Spleen (tissue), 11 donors: ENCODE measurements around the gene CDR2. TPM values are rescaled to one million over a fixed set of nuclear protein-coding genes. Genes with fewer than 3 reads are reported as not detected.

Experiments used
- DNase-seq: peaks from one replicate; pipeline ENCODE4 v3.0.0-alpha.2; 2020
- H3K27ac ChIP-seq, 8 donors: fragments of 200-600 bp; sonication (generic) in 7 of 8; 1 replicate in 4 of 8; 2 replicates in 4 of 8; pipeline versions ENCODE4 v1.5.0 to v1.8.0; 2016 to 2021; ENCODE audit warnings: inconsistent platforms in 4 of 8, mild to moderate bottlenecking in 4 of 8, moderate library complexity in 1 of 8
- H3K27me3 ChIP-seq, 7 donors: fragments of 200-600 bp; sonication (generic) in 6 of 7; replicated peaks in 1 of 7; 1 replicate in 4 of 7; 2 replicates in 3 of 7; pipeline versions ENCODE4 v1.5.0 to v1.8.0; 2016 to 2021; ENCODE audit warnings: inconsistent platforms in 3 of 7, mild to moderate bottlenecking in 1 of 7
- H3K36me3 ChIP-seq, 6 donors: fragments of 200-600 bp; sonication (generic) in 5 of 6; 1 replicate in 4 of 6; 2 replicates in 2 of 6; pipeline versions ENCODE4 v1.5.0 to v1.8.0; 2016 to 2021; ENCODE audit warnings: inconsistent platforms in 2 of 6
- H3K4me1 ChIP-seq, 6 donors: fragments of 200-600 bp; sonication (generic) in 5 of 6; 1 replicate in 3 of 6; 2 replicates in 3 of 6; pipeline versions ENCODE4 v1.5.0 to v1.8.0; 2016 to 2021; ENCODE audit warnings: inconsistent platforms in 3 of 6
- H3K4me3 ChIP-seq, 8 donors: fragments of 200-600 bp; sonication (generic) in 7 of 8; 1 replicate in 4 of 8; 2 replicates in 4 of 8; pipeline versions ENCODE4 v1.5.0 to v1.8.0; 2016 to 2021; ENCODE audit warnings: inconsistent platforms in 4 of 8, mild to moderate bottlenecking in 4 of 8, moderate library complexity in 2 of 8
- H3K9me3 ChIP-seq, 8 donors: fragments of 200-600 bp; sonication (generic) in 7 of 8; 1 replicate in 4 of 8; 2 replicates in 4 of 8; pipeline versions ENCODE4 v1.5.0 to v1.8.0; 2016 to 2021; ENCODE audit warnings: inconsistent platforms in 4 of 8
- CTCF ChIP-seq, 11 experiments: fragments of 200-600 bp in 7 of 11; fragments of 450-650 bp in 4 of 11; sonication (generic) in 4 of 11; IDR thresholded peaks in 8 of 11; conservative IDR thresholded peaks in 3 of 11; 1 replicate in 7 of 11; 2 replicates in 4 of 11; pipeline versions ENCODE4 v1.4.0 to v1.8.0; 2016 to 2021; ENCODE audit warnings: antibody characterized with exemption in 11 of 11, inconsistent platforms in 4 of 11, mild to moderate bottlenecking in 1 of 11
- POLR2A ChIP-seq, 3 donors: fragments of 450-650 bp; IDR thresholded peaks; one replicate each; pipeline ENCODE4 v1.5.1; 2017; ENCODE audit warnings: antibody characterized with exemption in 3 of 3, mild to moderate bottlenecking in 1 of 3
- POLR2AphosphoS5 ChIP-seq, 3 donors: sonication (generic); formaldehyde crosslinking; IDR thresholded peaks; one replicate each; pipeline ENCODE4 v1.5.1; 2017; ENCODE audit warnings: antibody characterized with exemption in 3 of 3
- WGBS, 5 donors: extraction: QIAGEN DNeasy Blood & Tissue Kit in 3 of 5; methylation state at CpG; one replicate each; pipeline versions ENCODE4 v1.1.5 to v1.1.7; 2013 to 2018; 5-methylcytosine and 5-hydroxymethylcytosine counted together
- intact Hi-C: fragments of 100-400 bp; cut with DNase I; formaldehyde crosslinking; loops from one replicate; pipeline ENCODE4 v1.15.0; 2023; ENCODE audit warnings: low total_unique reads
- polyA plus RNA-seq, 3 donors: library from polyadenylated mRNA; stranded (reverse); fragments of 200-250 nt; gene quantifications; one replicate each; pipeline ENCODE4 v1.2.1, GENCODE V29; 2013
- total RNA-seq, 7 donors: library from RNA; depleted of rRNA in 3 of 7; stranded (reverse); fragments of >200 nt in 3 of 7; fragmentation: NEBNext Ultra II Directional in 4 of 7; extraction: Animal tissue kit (Norgen Biotek cat#: 25700) in 4 of 7; gene quantifications; one replicate each; pipeline versions ENCODE4 v1.1.0 to v1.2.1, GENCODE V29; 2016 to 2021
- donor health status: healthy with polysubstance abuse.
- donor health status: DM: no; HTN: no; CAD: no; lungs with moderate emphysema.
- donor health status: DM: no; HTN: no; CAD: no.
- donor health status: Bipolar disorder and iron deficiency.
- donor health status: healthy.
- donor health status: DM: no; HTN: no; CAD: no.
- donor health status: DM: yes; HTN: yes; CAD: no.

CDR2 gene
- total and polyA plus RNA-seq, 10 donors, result 7.7 to 33.4 (median 23.6) TPM

- peaks cover 0 to 4% (median 0%) of the 10 kb centered on the region in 6 donors for H3K4me1 ChIP-seq
- 60 to 77% (median 67%) methylated on average over 9 of the region's 9 CpGs for WGBS, 5 donors
- DNase-seq, result no peak
- TF ChIP-seq POLR2AphosphoS5 (IDR thresholded peaks at IDR 0.05), result peak in 1 of 3 donors; percentile 13
- no peak for TF ChIP-seq POLR2A (IDR thresholded peaks at IDR 0.05)
- no peak overlapping the region for H3K4me3 ChIP-seq
- peaks cover 0 to 69% (median 35%) of the 10 kb centered on the region in 6 donors for H3K36me3 ChIP-seq
- no peaks in the 10 kb centered on the region for H3K27me3 ChIP-seq
- H3K9me3 ChIP-seq, result peaks cover 0 to 3% (median under 1%) of the 10 kb centered on the region in 8 donors
- peak overlapping the region in 2 of 8 donors; percentile 43 to 51 for H3K27ac ChIP-seq
- intact Hi-C loops, result no loop called here
Measured at GRCh38 chr16:22346483-22346882, 27.9 kb downstream of the CDR2 start.

DNA sequence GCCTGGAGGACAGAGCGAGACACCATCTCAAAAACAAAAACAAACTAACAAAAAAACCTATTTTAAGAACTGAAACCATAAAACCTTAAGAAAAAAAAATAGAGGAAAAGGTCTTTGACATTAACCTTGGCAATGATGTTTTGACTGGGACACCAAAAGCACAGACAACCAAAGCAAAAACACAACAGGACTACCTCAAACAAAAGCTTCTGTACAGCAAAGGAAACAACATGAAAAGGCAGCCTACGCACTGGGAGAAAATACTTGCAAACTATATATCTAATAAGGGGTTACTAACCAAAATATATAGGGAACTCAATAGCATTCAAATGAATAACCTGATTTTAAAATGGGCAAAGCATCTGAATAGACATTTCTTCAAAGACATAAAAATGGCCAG lies 32.3 kb downstream of the CDR2 start:
- intact Hi-C loops, result no loop called here
- no peak for DNase-seq
- 86 to 97% (median 91%) methylated on average over 2 of the region's 2 CpGs for WGBS, 5 donors
- Histone ChIP-seq H3K27me3 (no peaks in the 10 kb centered on the region), H3K27ac (no peak overlapping the region), H3K4me1 (peaks cover 0 to 4% (median 0%) of the 10 kb centered on the region in 6 donors), H3K4me3 (no peak overlapping the region), H3K36me3 (peaks cover 0 to 49% (median 7%) of the 10 kb centered on the region in 6 donors), H3K9me3 (peaks cover 1 to 46% (median 37%) of the 10 kb centered on the region in 8 donors)
- no peak for TF ChIP-seq POLR2A (IDR thresholded peaks at IDR 0.05)

DNA sequence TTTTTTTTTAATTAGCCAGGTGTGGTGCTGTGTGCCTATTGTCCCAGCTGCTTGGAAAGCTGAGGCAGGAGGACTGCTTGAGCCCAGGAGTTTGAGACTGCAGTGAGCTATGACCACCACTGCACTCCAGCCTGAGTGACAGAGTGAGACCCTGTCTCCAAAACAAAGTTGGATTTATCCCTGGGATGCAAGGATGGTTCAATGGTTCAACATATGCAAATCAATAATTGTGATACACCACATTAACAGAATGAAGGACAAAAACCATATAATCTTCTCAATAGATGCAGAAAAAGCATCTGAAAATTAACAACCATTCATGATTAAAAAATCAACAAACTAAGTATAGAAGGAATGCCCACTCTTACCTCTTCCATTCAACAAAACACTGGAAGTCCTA lies 33.5 kb downstream of the CDR2 start:
- no peaks in the 10 kb centered on the region for H3K4me1 ChIP-seq
- H3K36me3 ChIP-seq, result peaks cover 0 to 47% (median 4%) of the 10 kb centered on the region in 6 donors
- TF ChIP-seq CTCF (IDR thresholded peaks at IDR 0.05 in 8 of 11, conservative IDR thresholded peaks at IDR 0.05 in 3 of 11), result no peak
- no peak for TF ChIP-seq POLR2A (IDR thresholded peaks at IDR 0.05)
- no peak for TF ChIP-seq POLR2AphosphoS5 (IDR thresholded peaks at IDR 0.05)
- H3K27me3 ChIP-seq, result no peaks in the 10 kb centered on the region
- no peak for DNase-seq
- H3K9me3 ChIP-seq, result peaks cover 8 to 57% (median 49%) of the 10 kb centered on the region in 8 donors
- H3K4me3 ChIP-seq, result no peak overlapping the region
- intact Hi-C loops, result no loop called here
- H3K27ac ChIP-seq, result no peak overlapping the region

- Histone ChIP-seq H3K4me1 (no peaks in the 10 kb centered on the region), H3K4me3 (no peak overlapping the region), H3K36me3 (peaks cover 0 to 62% (median 33%) of the 10 kb centered on the region in 6 donors), H3K27ac (no peak overlapping the region), H3K27me3 (no peaks in the 10 kb centered on the region), H3K9me3 (peaks cover 8 to 62% (median 52%) of the 10 kb centered on the region in 8 donors)
- no peak for DNase-seq
- whole genome bisulfite sequencing, 5 donors, result 92 to 98% (median 96%) methylated on average over 4 of the region's 4 CpGs
- intact Hi-C loops, result no loop called here
- TF ChIP-seq POLR2AphosphoS5 (IDR thresholded peaks at IDR 0.05) (no peak), POLR2A (IDR thresholded peaks at IDR 0.05) (no peak), CTCF (IDR thresholded peaks at IDR 0.05 in 8 of 11, conservative IDR thresholded peaks at IDR 0.05 in 3 of 11) (no peak)
Measured at GRCh38 chr16:22337849-22338635, 36.4 kb downstream of the CDR2 start.

- H3K36me3 ChIP-seq, result peaks cover 0 to 72% (median 41%) of the 10 kb centered on the region in 6 donors
- DNase-seq, result no peak
- no peak overlapping the region for H3K4me3 ChIP-seq
- H3K9me3 ChIP-seq, result peaks cover 8 to 62% (median 52%) of the 10 kb centered on the region in 8 donors
- TF ChIP-seq POLR2AphosphoS5 (IDR thresholded peaks at IDR 0.05) (no peak), POLR2A (IDR thresholded peaks at IDR 0.05) (no peak), CTCF (IDR thresholded peaks at IDR 0.05 in 8 of 11, conservative IDR thresholded peaks at IDR 0.05 in 3 of 11) (no peak)
- H3K27me3 ChIP-seq, result no peaks in the 10 kb centered on the region
- H3K27ac ChIP-seq, result no peak overlapping the region
- intact Hi-C loops, result no loop called here
- no peaks in the 10 kb centered on the region for H3K4me1 ChIP-seq
Measured at GRCh38 chr16:22337045-22337444, 37.4 kb downstream of the CDR2 start.
